Activated CD8-positive, alpha-beta T cell treated with anti-CD3 and anti-CD28 coated beads for 36 hours (primary cell): Measurements from ENCODE around the gene MAD2L2. TPM values are rescaled to one million over a fixed set of nuclear protein-coding genes. Genes with fewer than 3 reads are reported as not detected.

ENCODE experiments used
- ATAC-seq: fragments of 200-7000 bp; cut with Tn5 transposase; one replicate; pipeline ENCODE4 v1.10.0; 2021; ENCODE audit warnings: mild to moderate bottlenecking, moderate library complexity
- CTCF ChIA-PET: fragments of 350-600 bp; sonication (Branson Sonifier 250); formaldehyde crosslinking; loops from one replicate; lab custom pipeline; 2021; ENCODE audit warnings: antibody characterized with exemption; lab: Charles Lee
- POLR2A ChIA-PET: fragments of 350-600 bp; sonication (Branson Sonifier 250); formaldehyde crosslinking; loops from one replicate; lab custom pipeline; 2021; ENCODE audit warnings: antibody characterized with exemption; lab: Charles Lee
- DNase-seq: peaks from one replicate; pipeline ENCODE4 v3.0.0-alpha.2; 2020
- H3K27ac Mint-ChIP-seq: one replicate; pipeline ENCODE4 v1.8.0; 2021; ENCODE audit warnings: mild to moderate bottlenecking, mixed read lengths
- H3K27me3 Mint-ChIP-seq: one replicate; pipeline ENCODE4 v1.8.0; 2021; ENCODE audit warnings: mixed read lengths
- H3K36me3 Mint-ChIP-seq: one replicate; pipeline ENCODE4 v1.8.0; 2021; ENCODE audit warnings: low read depth, mixed read lengths
- H3K4me1 Mint-ChIP-seq: one replicate; pipeline ENCODE4 v1.8.0; 2021; ENCODE audit warnings: low read depth, mixed read lengths
- H3K4me3 Mint-ChIP-seq: one replicate; pipeline ENCODE4 v1.8.0; 2021; ENCODE audit warnings: mild to moderate bottlenecking, moderate library complexity, mixed read lengths
- H3K9me3 Mint-ChIP-seq: one replicate; pipeline ENCODE4 v1.8.0; 2021; ENCODE audit warnings: mixed read lengths
- CTCF ChIP-seq: fragments of 200-600 bp; IDR thresholded peaks from one replicate; pipeline ENCODE4 v1.8.0; 2022; ENCODE audit warnings: antibody characterized with exemption, mild to moderate bottlenecking
- intact Hi-C: fragments of 100-400 bp; cut with micrococcal nuclease; formaldehyde crosslinking; loops from one replicate; pipeline ENCODE4 v1.10.0; 2022
- total RNA-seq, 2 experiments: library from RNA; stranded (reverse); gene quantifications; one replicate each; pipeline ENCODE4 v1.2.3, GENCODE V29; 2021

Gene MAD2L2
- total RNA-seq, 2 experiments from 2014 or later = 86.5 to 90.4 TPM

GRCh38 chr1:11676386-11677103 is 4.4 kb downstream of the MAD2L2 start:
- Mint-ChIP-seq H3K36me3 (peaks cover 14% of the 10 kb centered on the region), H3K27me3 (no peaks in the 10 kb centered on the region)
- no peak for TF ChIP-seq CTCF

GRCh38 chr1:11675325-11675724 is 5.6 kb downstream of the MAD2L2 start:
- Mint-ChIP-seq H3K36me3 (peaks cover 14% of the 10 kb centered on the region), H3K9me3 (no peaks in the 10 kb centered on the region), H3K4me1 (peaks cover 9% of the 10 kb centered on the region), H3K4me3 (no peak overlapping the region), H3K27ac (no peak overlapping the region), H3K27me3 (no peaks in the 10 kb centered on the region)
- ChIA-PET CTCF (no interaction called here), POLR2A (interaction anchor here (1.5 to 2.6 kb wide), 2 partner anchors 10 to 44 kb away, joined by 3 to 8 read pairs; no protein-coding TSS in a partner anchor)
- intact Hi-C loops = no loop called here
- DNase-seq = no peak
- TF ChIP-seq CTCF = no peak
- ATAC-seq = no peak

More at GRCh38 chr1:11676386-11677103, 4.4 kb downstream of the MAD2L2 start:
- H3K4me3 Mint-ChIP-seq = no peak overlapping the region
- ChIA-PET CTCF (interaction anchor here (1.2 to 2.2 kb wide), 4 partner anchors 12 to 60 kb away, joined by 3 to 9 read pairs (median 4); partner anchors contain the start of gene AGTRAP), POLR2A (interaction anchor here (0.6 to 2.6 kb wide), 4 partner anchors 12 to 366 kb away, joined by 3 to 8 read pairs (median 4); no protein-coding TSS in a partner anchor)
- H3K27ac Mint-ChIP-seq = no peak overlapping the region
- H3K9me3 Mint-ChIP-seq = no peaks in the 10 kb centered on the region
- intact Hi-C loops = no loop called here
- no peak for DNase-seq
- ATAC-seq = no peak
- H3K4me1 Mint-ChIP-seq = peaks cover 9% of the 10 kb centered on the region

GRCh38 chr1:11674488-11674887 is 6.5 kb downstream of the MAD2L2 start:
- DNase-seq = no peak
- H3K27me3 Mint-ChIP-seq = no peaks in the 10 kb centered on the region
- H3K27ac Mint-ChIP-seq = no peak overlapping the region
- H3K4me3 Mint-ChIP-seq = no peak overlapping the region
- no peak for ATAC-seq
- intact Hi-C loops = no loop called here
- H3K9me3 Mint-ChIP-seq = no peaks in the 10 kb centered on the region
- H3K4me1 Mint-ChIP-seq = peaks cover 6% of the 10 kb centered on the region
- CTCF ChIA-PET = interaction anchor here (1.4 kb wide), 1 partner anchor 10 kb away, joined by 4 read pairs; no protein-coding TSS in a partner anchor
- TF ChIP-seq CTCF = no peak
- POLR2A ChIA-PET = interaction anchor here (2.0 kb wide), 1 partner anchor 10 kb away, joined by 14 read pairs; the partner anchor contains the start of gene FBXO6
- H3K36me3 Mint-ChIP-seq = peaks cover 17% of the 10 kb centered on the region

- ChIA-PET CTCF (interaction anchor here (0.8 to 2.2 kb wide), 4 partner anchors 8 to 46 kb away, joined by 3 to 6 read pairs (median 4); partner anchors contain the start of gene FBXO6), POLR2A (interaction anchor here (1.0 to 2.0 kb wide), 5 partner anchors 9 to 235 kb away, joined by 3 to 14 read pairs (median 3); partner anchors contain the start of gene FBXO6)
- Mint-ChIP-seq H3K27me3 (no peaks in the 10 kb centered on the region), H3K27ac (no peak overlapping the region), H3K9me3 (no peaks in the 10 kb centered on the region), H3K36me3 (peaks cover 16% of the 10 kb centered on the region), H3K4me3 (no peak overlapping the region), H3K4me1 (no peaks in the 10 kb centered on the region)
- intact Hi-C loops = no loop called here
- no peak for TF ChIP-seq CTCF
- DNase-seq (no peak), ATAC-seq (no peak)
Observed at GRCh38 chr1:11673089-11673769, 7.7 kb downstream of the MAD2L2 start.
